ENCODE data around the gene NPTX2. TPM values are rescaled to one million over a fixed set of nuclear protein-coding genes. Genes with fewer than 3 reads are reported as not detected.

Gene NPTX2
- total RNA-seq, 6 donors from 2014 or later, result 0.30 to 1.3 (median 0.95) TPM; not detected in 2

- H3K36me3 ChIP-seq, result no peaks in the 10 kb centered on the region
- WGBS, 2 donors, result 80 to 88% methylated on average over 2 of the region's 2 CpGs
- TF ChIP-seq CTCF (IDR thresholded peaks at IDR 0.05) (no peak), POLR2AphosphoS5 (IDR thresholded peaks at IDR 0.05) (no peak), EP300 (IDR thresholded peaks at IDR 0.05) (no peak), POLR2A (IDR thresholded peaks at IDR 0.05) (no peak)
- no peak for ATAC-seq (ENCODE audit: low FRiP score in 2 of 2)
- peaks cover 0 to 9% (median 7%) of the 10 kb centered on the region in 4 donors for H3K9me3 ChIP-seq
- no peak overlapping the region for H3K27ac ChIP-seq
- no peak overlapping the region for H3K4me3 ChIP-seq
- no peak for DNase-seq
- no peaks in the 10 kb centered on the region for H3K27me3 ChIP-seq
- H3K4me1 ChIP-seq, result no peaks in the 10 kb centered on the region
These were observed 21.8 kb downstream of the NPTX2 start for GRCh38 chr7:98638853-98639252.

GRCh38 chr7:98640375-98640774, 23.3 kb downstream of the NPTX2 start:
- Histone ChIP-seq H3K27me3 (no peaks in the 10 kb centered on the region), H3K27ac (no peak overlapping the region), H3K4me1 (no peaks in the 10 kb centered on the region), H3K4me3 (no peak overlapping the region), H3K36me3 (no peaks in the 10 kb centered on the region), H3K9me3 (peaks cover 0 to 9% (median 7%) of the 10 kb centered on the region in 4 donors)
- 55 to 58% methylated on average over 5 to 9 of the region's 9 CpGs for WGBS, 2 donors
- ATAC-seq (ENCODE audit: low FRiP score in 2 of 2), result no peak
- DNase-seq, result no peak
- no peak for TF ChIP-seq CTCF (IDR thresholded peaks at IDR 0.05)
- TF ChIP-seq POLR2A (IDR thresholded peaks at IDR 0.05), result no peak
- TF ChIP-seq POLR2AphosphoS5 (IDR thresholded peaks at IDR 0.05), result no peak
- TF ChIP-seq EP300 (IDR thresholded peaks at IDR 0.05), result no peak

GRCh38 chr7:98641646-98642500, 24.8 kb downstream of the NPTX2 start:
- no peak overlapping the region for H3K27ac ChIP-seq
- ATAC-seq (ENCODE audit: low FRiP score in 2 of 2) (no peak), DNase-seq (no peak)
- peaks cover 0 to 9% (median 7%) of the 10 kb centered on the region in 4 donors for H3K9me3 ChIP-seq
- 27 to 29% methylated on average over 10 to 15 of the region's 15 CpGs for WGBS, 2 donors
- no peaks in the 10 kb centered on the region for H3K4me1 ChIP-seq
- TF ChIP-seq POLR2AphosphoS5 (IDR thresholded peaks at IDR 0.05) (no peak), CTCF (IDR thresholded peaks at IDR 0.05) (no peak)
- H3K4me3 ChIP-seq, result no peak overlapping the region
- H3K27me3 ChIP-seq, result no peaks in the 10 kb centered on the region
- H3K36me3 ChIP-seq, result no peaks in the 10 kb centered on the region

GRCh38 chr7:98643236-98643985, 26.3 kb downstream of the NPTX2 start:
- peaks cover 0 to 9% (median 7%) of the 10 kb centered on the region in 4 donors for H3K9me3 ChIP-seq
- H3K27me3 ChIP-seq, result no peaks in the 10 kb centered on the region
- H3K27ac ChIP-seq, result no peak overlapping the region
- H3K4me1 ChIP-seq, result no peaks in the 10 kb centered on the region
- ATAC-seq (ENCODE audit: low FRiP score in 2 of 2), result peak in 1 of 2 donors; percentile 16
- H3K4me3 ChIP-seq, result no peak overlapping the region
- DNase-seq, result no peak
- 79 to 97% methylated on average over 3 of the region's 3 CpGs for WGBS, 2 donors
- TF ChIP-seq EP300 (IDR thresholded peaks at IDR 0.05) (no peak), POLR2A (IDR thresholded peaks at IDR 0.05) (no peak), POLR2AphosphoS5 (IDR thresholded peaks at IDR 0.05) (no peak), CTCF (IDR thresholded peaks at IDR 0.05) (no peak)
- no peaks in the 10 kb centered on the region for H3K36me3 ChIP-seq

All from upper lobe of left lung (tissue), 6 donors.